Keratinocyte (primary cell): ENCODE measurements around the gene ASTN2. TPM values are rescaled to one million over a fixed set of nuclear protein-coding genes. Genes with fewer than 3 reads are reported as not detected.

Source experiments
- DNase-seq: peaks from one replicate; pipeline ENCODE4 v3.0.0-alpha.2; 2011; ENCODE audit warnings: low read depth, missing footprints, low spot score
- FAIRE-seq: peaks from 2 replicates; lab custom pipeline; 2011; peaks lifted over from hg19 to GRCh38; lab: Jason Lieb, UNC
- H2AFZ ChIP-seq: 2 replicates; pipeline ENCODE4 v1.6.0; 2012; ENCODE audit warnings: low read length, control low read depth, inconsistent platforms; ENCODE audit not compliant: control insufficient read depth
- H3K27ac ChIP-seq: 2 replicates; pipeline ENCODE4 v1.5.1; 2011; ENCODE audit warnings: low read length; ENCODE audit not compliant: control insufficient read depth, insufficient read depth
- H3K27me3 ChIP-seq: 3 replicates; pipeline ENCODE4 v1.6.0; 2011; ENCODE audit warnings: low read length; ENCODE audit not compliant: control insufficient read depth, insufficient read depth; ENCODE audit errors: extremely low read depth
- H3K36me3 ChIP-seq, 2 experiments: 2 replicates in 1 of 2; 3 replicates in 1 of 2; pipeline ENCODE4 v1.5.1; 2011; ENCODE audit warnings: low read length in 2 of 2, mild to moderate bottlenecking in 1 of 2; ENCODE audit not compliant: control insufficient read depth in 2 of 2, insufficient read depth in 2 of 2; ENCODE audit errors: extremely low read depth in 1 of 2
- H3K4me1 ChIP-seq: 3 replicates; pipeline ENCODE4 v1.5.1; 2011; ENCODE audit warnings: low read length; ENCODE audit not compliant: control insufficient read depth, insufficient read depth; ENCODE audit errors: extremely low read depth
- H3K4me2 ChIP-seq: 3 replicates; pipeline ENCODE4 v1.6.0; 2011; ENCODE audit warnings: low read depth, low read length; ENCODE audit not compliant: control insufficient read depth, insufficient read depth; ENCODE audit errors: extremely low read depth
- H3K4me3 ChIP-seq, 3 experiments: fragments of 200-600 bp in 1 of 3; sonication (generic) in 1 of 3; 2 replicates in 2 of 3; 3 replicates in 1 of 3; pipeline ENCODE4 v1.5.1; 2011 to 2016; ENCODE audit warnings: low read length in 3 of 3, mild to moderate bottlenecking in 3 of 3, control low read depth in 2 of 3, inconsistent platforms in 1 of 3, low read depth in 1 of 3, mixed read lengths in 1 of 3, mixed run types in 1 of 3, moderate library complexity in 1 of 3; ENCODE audit not compliant: control insufficient read depth in 2 of 3, insufficient read depth in 2 of 3; ENCODE audit errors: extremely low read depth in 1 of 3
- H3K79me2 ChIP-seq: 2 replicates; pipeline ENCODE4 v1.6.0; 2012; ENCODE audit warnings: low read length; ENCODE audit not compliant: control insufficient read depth, insufficient read depth
- H3K9ac ChIP-seq: 3 replicates; pipeline ENCODE4 v1.6.0; 2011; ENCODE audit warnings: low read length; ENCODE audit not compliant: control insufficient read depth, insufficient read depth; ENCODE audit errors: extremely low read depth
- H3K9me1 ChIP-seq: 3 replicates; pipeline ENCODE4 v1.6.0; 2011; ENCODE audit warnings: low read length; ENCODE audit not compliant: control insufficient read depth, insufficient read depth; ENCODE audit errors: extremely low read depth
- H3K9me3 ChIP-seq: 2 replicates; pipeline ENCODE4 v1.5.1; 2012; ENCODE audit warnings: low read depth, low read length; ENCODE audit not compliant: control insufficient read depth
- H4K20me1 ChIP-seq: 3 replicates; pipeline ENCODE4 v1.6.0; 2011; ENCODE audit warnings: low read length; ENCODE audit not compliant: control insufficient read depth, insufficient read depth; ENCODE audit errors: extremely low read depth
- CTCF ChIP-seq, 3 experiments: IDR thresholded peaks in 1 of 3; conservative IDR thresholded peaks in 1 of 3; optimal IDR thresholded peaks in 1 of 3; 2 replicates in 2 of 3; 3 replicates in 1 of 3; pipeline versions ENCODE3 to v1.5.1; 2011; ENCODE audit warnings: low read length in 3 of 3, mild to moderate bottlenecking in 3 of 3, moderate library complexity in 2 of 3, control low read depth in 1 of 3, inconsistent platforms in 1 of 3; ENCODE audit not compliant: insufficient read depth in 2 of 3; ENCODE audit errors: extremely low read depth in 1 of 3
- EZH2 ChIP-seq: IDR thresholded peaks from one replicate; pipeline ENCODE4 v1.6.1; 2012; ENCODE audit warnings: inconsistent platforms, mild to moderate bottlenecking, low read length, moderate library complexity
- dilution Hi-C: fragments of 300-500 bp; cut with MboI; formaldehyde crosslinking; loops from one replicate; pipeline ENCODE4 v1.7.0; 2020; ENCODE audit warnings: low sequenced_read_pairs; ENCODE audit not compliant: extremely low pct_ligation_motif_present
- polyA plus RNA-seq, 5 experiments: library from polyadenylated mRNA; depleted of rRNA in 3 of 5; stranded (reverse) in 3 of 5; stranded (forward) in 1 of 5; unstranded in 1 of 5; fragments of >200 nt; gene quantifications; 1 replicate in 1 of 5; 2 replicates in 3 of 5; 3 replicates in 1 of 5; pipeline versions ENCODE4 v1.2.1 to v1.2.3, GENCODE V29; 2011 to 2012; ENCODE audit warnings: missing spikeins in 2 of 5, low read depth in 1 of 5, low replicate concordance in 1 of 5

The ASTN2 gene
- polyA plus RNA-seq, 1 donor (not counting 4 experiments of a cell fraction or from before 2014, with no cell fraction given) = 0.31 TPM

- no peaks in the 10 kb centered on the region for H3K79me2 ChIP-seq
- no peak for DNase-seq
- H3K27ac ChIP-seq = no peak overlapping the region
- H3K36me3 ChIP-seq = no peaks in the 10 kb centered on the region
- dilution Hi-C loops = no loop called here
- H3K4me3 ChIP-seq = no peak overlapping the region
- no peaks in the 10 kb centered on the region for H4K20me1 ChIP-seq
- no peak overlapping the region for H2AFZ ChIP-seq
- H3K9me1 ChIP-seq = no peaks in the 10 kb centered on the region
- no peak overlapping the region for H3K4me2 ChIP-seq
- H3K9ac ChIP-seq = no peak overlapping the region
- H3K4me1 ChIP-seq = peaks cover 17% of the 10 kb centered on the region
- H3K9me3 ChIP-seq = no peaks in the 10 kb centered on the region
- TF ChIP-seq EZH2 (no peak), CTCF (optimal IDR thresholded peaks at IDR 0.05 in 1 of 3, IDR thresholded peaks at IDR 0.05 in 1 of 3, conservative IDR thresholded peaks at IDR 0.05 in 1 of 3; ENCODE audit: extremely low read depth in 1 of 3, insufficient read depth in 2 of 3, low read length in 3 of 3) (no peak)
- no peak for FAIRE-seq
- no peaks in the 10 kb centered on the region for H3K27me3 ChIP-seq
Measured at GRCh38 chr9:116497095-116497890, 917.6 kb downstream of the ASTN2 start.

GRCh38 chr9:116496167-116496566 is 918.7 kb downstream of the ASTN2 start:
- dilution Hi-C loops = no loop called here
- DNase-seq (no peak), FAIRE-seq (no peak)
- TF ChIP-seq EZH2 = no peak
- no peak for TF ChIP-seq CTCF (optimal IDR thresholded peaks at IDR 0.05 in 1 of 3, IDR thresholded peaks at IDR 0.05 in 1 of 3, conservative IDR thresholded peaks at IDR 0.05 in 1 of 3; ENCODE audit: extremely low read depth in 1 of 3, insufficient read depth in 2 of 3, low read length in 3 of 3)
- Histone ChIP-seq H3K27ac (no peak overlapping the region), H3K36me3 (no peaks in the 10 kb centered on the region), H3K4me2 (no peak overlapping the region), H4K20me1 (no peaks in the 10 kb centered on the region), H3K4me1 (peaks cover 17% of the 10 kb centered on the region), H3K9ac (no peak overlapping the region), H2AFZ (no peak overlapping the region), H3K4me3 (no peak overlapping the region), H3K9me3 (no peaks in the 10 kb centered on the region), H3K27me3 (no peaks in the 10 kb centered on the region), H3K9me1 (no peaks in the 10 kb centered on the region), H3K79me2 (no peaks in the 10 kb centered on the region)
